Left lung (tissue), 10 donors: ENCODE measurements around the gene CILP2. TPM values are rescaled to one million over a fixed set of nuclear protein-coding genes. Genes with fewer than 3 reads are reported as not detected.

Experiments used
- ATAC-seq: fragments of 200-7000 bp; cut with Tn5 transposase; one replicate; pipeline ENCODE4 v1.9.1; 2020; ENCODE audit warnings: moderate library complexity
- DNase-seq, 4 donors: peaks; one replicate each; pipeline ENCODE4 v3.0.0-alpha.2; 2013 to 2020
- H3K27ac ChIP-seq, 2 donors: fragments of 200-600 bp; sonication (generic) in 1 of 2; one replicate each; pipeline versions ENCODE4 v1.5.0 to v1.8.0; 2020 to 2021
- H3K27me3 ChIP-seq, 2 donors: fragments of 200-600 bp; sonication (generic) in 1 of 2; one replicate each; pipeline versions ENCODE4 v1.5.0 to v1.8.0; 2020 to 2021
- H3K36me3 ChIP-seq, 2 donors: fragments of 200-600 bp; sonication (generic) in 1 of 2; one replicate each; pipeline versions ENCODE4 v1.5.0 to v1.8.0; 2020 to 2021
- H3K4me1 ChIP-seq, 2 donors: fragments of 200-600 bp; one replicate each; pipeline ENCODE4 v1.8.0; 2021
- H3K4me3 ChIP-seq, 2 donors: fragments of 200-600 bp; sonication (generic) in 1 of 2; one replicate each; pipeline versions ENCODE4 v1.5.0 to v1.8.0; 2020 to 2021; ENCODE audit warnings: mild to moderate bottlenecking in 1 of 2
- H3K9me3 ChIP-seq, 2 donors: fragments of 200-600 bp; sonication (generic) in 1 of 2; one replicate each; pipeline versions ENCODE4 v1.5.0 to v1.8.0; 2020 to 2021
- CTCF ChIP-seq, 2 donors: fragments of 200-600 bp; sonication (generic) in 1 of 2; IDR thresholded peaks; one replicate each; pipeline versions ENCODE4 v1.5.0 to v1.8.0; 2021; ENCODE audit warnings: antibody characterized with exemption in 2 of 2
- intact Hi-C, 2 donors: fragments of 100-400 bp; cut with DNase I; formaldehyde crosslinking; loops; one replicate each; pipeline versions ENCODE4 v1.11.2 to v1.14.2; 2022
- polyA plus RNA-seq, 6 donors: library from polyadenylated mRNA; unstranded; fragments of 120-200 nt; gene quantifications; one replicate each; pipeline ENCODE4 v1.2.1, GENCODE V29; 2013; ENCODE audit not compliant: insufficient read length in 6 of 6
- total RNA-seq, 2 donors: library from RNA; stranded (reverse); fragmentation: NEBNext Ultra II Directional; extraction: Animal tissue kit (Norgen Biotek cat#: 25700); gene quantifications; one replicate each; pipeline ENCODE4 v1.2.1, GENCODE V29; 2021
- donor health status: DM: no; HTN: yes; CAD: no.
- donor health status: DM: no; HTN: no; CAD: no.

The CILP2 gene
- total and polyA plus RNA-seq, 8 donors = 0.14 to 17.8 (median 0.25) TPM

- Histone ChIP-seq H3K9me3 (no peaks in the 10 kb centered on the region), H3K4me3 (no peak overlapping the region), H3K4me1 (no peaks in the 10 kb centered on the region), H3K27me3 (no peaks in the 10 kb centered on the region), H3K36me3 (peaks cover 0 to 100% of the 10 kb centered on the region in 2 donors), H3K27ac (no peak overlapping the region)
- DNase-seq (no peak), ATAC-seq (no peak)
- TF ChIP-seq CTCF (IDR thresholded peaks at IDR 0.05) = no peak
- intact Hi-C loops = no loop called here
Measured at GRCh38 chr19:19501798-19502197, 36.3 kb upstream of the CILP2 start.

- ATAC-seq (no peak), DNase-seq (no peak)
- H3K4me1 ChIP-seq = no peaks in the 10 kb centered on the region
- no peaks in the 10 kb centered on the region for H3K9me3 ChIP-seq
- no peak for TF ChIP-seq CTCF (IDR thresholded peaks at IDR 0.05)
- H3K27me3 ChIP-seq = no peaks in the 10 kb centered on the region
- no peak overlapping the region for H3K4me3 ChIP-seq
- intact Hi-C loops = no loop called here
- H3K36me3 ChIP-seq = peaks cover 0 to 100% of the 10 kb centered on the region in 2 donors
- H3K27ac ChIP-seq = no peak overlapping the region
Measured at GRCh38 chr19:19502281-19502680, 35.8 kb upstream of the CILP2 start.

DNA sequence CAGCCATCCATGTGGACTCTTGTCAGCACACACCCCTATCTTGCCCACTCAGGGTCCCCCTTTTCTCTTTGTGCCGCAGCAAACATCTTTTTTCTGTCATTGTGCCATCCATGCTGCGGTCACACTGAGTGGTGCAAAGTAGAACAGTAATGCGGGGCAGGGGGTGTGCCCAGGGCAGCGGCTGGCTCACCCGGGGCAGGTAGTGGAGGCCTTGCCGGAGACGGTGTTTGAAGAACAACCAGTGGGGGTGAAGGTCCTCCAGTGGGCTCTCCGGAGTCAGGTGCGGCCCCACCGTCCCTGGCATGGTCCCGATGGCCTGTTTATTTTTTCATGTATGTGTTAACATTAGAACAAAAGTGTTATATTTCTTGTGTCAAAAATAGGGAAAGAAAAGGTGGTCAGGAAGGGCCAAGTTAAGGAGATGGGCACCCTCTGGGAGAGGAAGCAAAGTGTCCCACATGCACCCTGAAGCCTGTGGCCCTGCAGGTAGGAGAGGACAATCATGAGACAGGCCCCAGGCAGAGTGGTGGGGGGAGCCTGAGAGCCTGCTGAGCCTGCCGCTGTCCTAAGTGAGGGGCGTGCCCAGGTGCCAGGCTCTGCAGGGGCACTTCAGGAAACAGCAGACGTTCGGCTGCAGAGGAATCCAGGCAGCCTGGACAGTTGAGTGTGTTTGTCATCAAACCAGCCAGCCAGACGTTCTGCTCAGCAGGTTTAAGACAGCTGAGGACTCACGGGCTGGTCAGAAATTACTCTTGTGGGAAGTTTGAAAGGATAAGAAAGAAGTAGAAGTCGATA lies 35.1 kb upstream of the CILP2 start:
- no peak for TF ChIP-seq CTCF (IDR thresholded peaks at IDR 0.05)
- peaks cover 0 to 100% of the 10 kb centered on the region in 2 donors for H3K36me3 ChIP-seq
- no peaks in the 10 kb centered on the region for H3K4me1 ChIP-seq
- ATAC-seq = peak; percentile 89
- no peaks in the 10 kb centered on the region for H3K9me3 ChIP-seq
- no peak overlapping the region for H3K27ac ChIP-seq
- no peaks in the 10 kb centered on the region for H3K27me3 ChIP-seq
- intact Hi-C loops = no loop called here
- H3K4me3 ChIP-seq = no peak overlapping the region
- DNase-seq = peak in 3 of 4 donors; percentile 46 to 69 (median 63)

- DNase-seq (no peak), ATAC-seq (no peak)
- H3K9me3 ChIP-seq = no peaks in the 10 kb centered on the region
- no peak overlapping the region for H3K27ac ChIP-seq
- no peaks in the 10 kb centered on the region for H3K4me1 ChIP-seq
- no peak overlapping the region for H3K4me3 ChIP-seq
- intact Hi-C loops = no loop called here
- TF ChIP-seq CTCF (IDR thresholded peaks at IDR 0.05) = no peak
- peaks cover 0 to 84% of the 10 kb centered on the region in 2 donors for H3K36me3 ChIP-seq
- no peaks in the 10 kb centered on the region for H3K27me3 ChIP-seq
Measured at GRCh38 chr19:19504754-19505668, 33.1 kb upstream of the CILP2 start.
